Suprapubic skin (tissue), 4 donors: ENCODE results near the gene SCG2. TPM values are rescaled to one million over a fixed set of nuclear protein-coding genes. Genes with fewer than 3 reads are reported as not detected.

Experiments
- DNase-seq, 2 donors: peaks; one replicate each; pipeline ENCODE4 v3.0.0-alpha.2; 2019; ENCODE audit warnings: low spot score in 2 of 2
- H3K27ac ChIP-seq: fragments of 200-600 bp; sonication (generic); one replicate; pipeline ENCODE4 v1.5.1; 2019
- H3K27me3 ChIP-seq: fragments of 200-600 bp; sonication (generic); one replicate; pipeline ENCODE4 v1.5.1; 2019
- H3K36me3 ChIP-seq: fragments of 200-600 bp; sonication (generic); one replicate; pipeline ENCODE4 v1.5.1; 2019
- H3K4me1 ChIP-seq: fragments of 200-600 bp; sonication (generic); one replicate; pipeline ENCODE4 v1.5.1; 2019
- H3K4me3 ChIP-seq: fragments of 200-600 bp; sonication (generic); one replicate; pipeline ENCODE4 v1.5.1; 2019; ENCODE audit warnings: mild to moderate bottlenecking
- H3K9me3 ChIP-seq: fragments of 200-600 bp; sonication (generic); one replicate; pipeline ENCODE4 v1.5.1; 2019
- CTCF ChIP-seq, 2 donors: fragments of 200-600 bp in 1 of 2; fragments of 450-650 bp in 1 of 2; sonication (generic) in 1 of 2; IDR thresholded peaks; one replicate each; pipeline ENCODE4 v1.5.1; 2016 to 2019; ENCODE audit warnings: antibody characterized with exemption in 2 of 2, mild to moderate bottlenecking in 1 of 2, moderate library complexity in 1 of 2
- EP300 ChIP-seq: sonication (generic); formaldehyde crosslinking; IDR thresholded peaks from one replicate; pipeline ENCODE4 v1.6.1; 2017; ENCODE audit warnings: antibody characterized with exemption
- POLR2A ChIP-seq, 2 donors: fragments of 450-650 bp; IDR thresholded peaks; one replicate each; pipeline ENCODE4 v1.6.1; 2017; ENCODE audit warnings: antibody characterized with exemption in 2 of 2, mild to moderate bottlenecking in 2 of 2, moderate library complexity in 2 of 2
- POLR2AphosphoS5 ChIP-seq, 3 donors: sonication (generic); formaldehyde crosslinking; IDR thresholded peaks; one replicate each; pipeline ENCODE4 v1.6.1; 2017; ENCODE audit warnings: antibody characterized with exemption in 3 of 3
- WGBS: methylation state at CpG from one replicate; pipeline ENCODE4 v1.1.5; 2018; 5-methylcytosine and 5-hydroxymethylcytosine counted together
- total RNA-seq, 4 donors: library from RNA; depleted of rRNA; stranded (reverse); fragments of >200 nt; gene quantifications; one replicate each; pipeline ENCODE4 v1.1.0, GENCODE V29; 2016

The SCG2 gene
- total RNA-seq, 4 donors from 2014 or later, result not detected

- H3K9me3 ChIP-seq, result no peaks in the 10 kb centered on the region
- WGBS, result 52% methylated on average over 2 of the region's 2 CpGs
- H3K27me3 ChIP-seq, result peaks cover 2% of the 10 kb centered on the region
- no peak overlapping the region for H3K27ac ChIP-seq
- no peaks in the 10 kb centered on the region for H3K36me3 ChIP-seq
- no peak for DNase-seq
- H3K4me3 ChIP-seq, result no peak overlapping the region
- H3K4me1 ChIP-seq, result no peaks in the 10 kb centered on the region
- no peak for TF ChIP-seq POLR2AphosphoS5 (IDR thresholded peaks at IDR 0.05)
- TF ChIP-seq CTCF (IDR thresholded peaks at IDR 0.05), result no peak
- no peak for TF ChIP-seq EP300
- TF ChIP-seq POLR2A (IDR thresholded peaks at IDR 0.05), result no peak
Measured at GRCh38 chr2:223602972-223603371, 811 bp upstream of the SCG2 start.

GRCh38 chr2:223601018-223601417 is 1.1 kb downstream of the SCG2 start:
- no peak overlapping the region for H3K4me3 ChIP-seq
- H3K27me3 ChIP-seq, result peaks cover 9% of the 10 kb centered on the region
- TF ChIP-seq EP300 (no peak), POLR2A (IDR thresholded peaks at IDR 0.05) (no peak), CTCF (IDR thresholded peaks at IDR 0.05) (no peak), POLR2AphosphoS5 (IDR thresholded peaks at IDR 0.05) (no peak)
- H3K4me1 ChIP-seq, result no peaks in the 10 kb centered on the region
- no peaks in the 10 kb centered on the region for H3K36me3 ChIP-seq
- H3K27ac ChIP-seq, result no peak overlapping the region
- H3K9me3 ChIP-seq, result no peaks in the 10 kb centered on the region
- DNase-seq, result no peak

GRCh38 chr2:223599640-223600380 is 2.4 kb downstream of the SCG2 start:
- Histone ChIP-seq H3K9me3 (no peaks in the 10 kb centered on the region), H3K36me3 (no peaks in the 10 kb centered on the region), H3K27ac (no peak overlapping the region), H3K27me3 (peaks cover 9% of the 10 kb centered on the region), H3K4me3 (no peak overlapping the region), H3K4me1 (no peaks in the 10 kb centered on the region)
- 49% methylated on average over 6 of the region's 6 CpGs for WGBS
- DNase-seq, result no peak
- TF ChIP-seq POLR2AphosphoS5 (IDR thresholded peaks at IDR 0.05) (no peak), POLR2A (IDR thresholded peaks at IDR 0.05) (no peak), EP300 (no peak), CTCF (IDR thresholded peaks at IDR 0.05) (no peak)

GRCh38 chr2:223598994-223599639 is 3.0 kb downstream of the SCG2 start:
- Histone ChIP-seq H3K4me1 (no peaks in the 10 kb centered on the region), H3K27me3 (peaks cover 9% of the 10 kb centered on the region), H3K36me3 (no peaks in the 10 kb centered on the region), H3K27ac (no peak overlapping the region), H3K4me3 (no peak overlapping the region), H3K9me3 (no peaks in the 10 kb centered on the region)
- 69% methylated on average over 2 of the region's 2 CpGs for WGBS
- no peak for DNase-seq
- TF ChIP-seq EP300 (no peak), POLR2AphosphoS5 (IDR thresholded peaks at IDR 0.05) (no peak), POLR2A (IDR thresholded peaks at IDR 0.05) (no peak), CTCF (IDR thresholded peaks at IDR 0.05) (no peak)

- TF ChIP-seq CTCF (IDR thresholded peaks at IDR 0.05) (no peak), EP300 (no peak), POLR2A (IDR thresholded peaks at IDR 0.05) (no peak), POLR2AphosphoS5 (IDR thresholded peaks at IDR 0.05) (no peak)
- Histone ChIP-seq H3K27ac (no peak overlapping the region), H3K4me3 (no peak overlapping the region), H3K36me3 (no peaks in the 10 kb centered on the region), H3K4me1 (no peaks in the 10 kb centered on the region), H3K9me3 (no peaks in the 10 kb centered on the region), H3K27me3 (peaks cover 9% of the 10 kb centered on the region)
- DNase-seq, result no peak
Measured at GRCh38 chr2:223597076-223597475, 5.1 kb downstream of the SCG2 start.
